Stimulated activated CD4-positive, alpha-beta T cell treated with anti-CD3 and anti-CD28 coated beads, Interleukin-15, amount 100 ng/mL, for 48 hours (primary cell): ENCODE results near the gene OR2A7.
"Not testable (repeated sequence)": the region's sequence is repeated elsewhere in the genome, so short reads cannot be mapped to it uniquely, and the experiment has no call there.

Experiments used
- DNase-seq, 2 donors: peaks; one replicate each; pipeline ENCODE4 v3.0.0-alpha.2; 2020; ENCODE audit warnings: low read depth in 2 of 2

OR2A7 gene

GRCh38 chr7:144255471-144255897 lies 9.1 kb downstream of the OR2A7 start:
- no peak for DNase-seq

- DNase-seq: not testable (repeated sequence)
These were observed 12.3 kb downstream of the OR2A7 start for GRCh38 chr7:144252307-144252706.

DNA sequence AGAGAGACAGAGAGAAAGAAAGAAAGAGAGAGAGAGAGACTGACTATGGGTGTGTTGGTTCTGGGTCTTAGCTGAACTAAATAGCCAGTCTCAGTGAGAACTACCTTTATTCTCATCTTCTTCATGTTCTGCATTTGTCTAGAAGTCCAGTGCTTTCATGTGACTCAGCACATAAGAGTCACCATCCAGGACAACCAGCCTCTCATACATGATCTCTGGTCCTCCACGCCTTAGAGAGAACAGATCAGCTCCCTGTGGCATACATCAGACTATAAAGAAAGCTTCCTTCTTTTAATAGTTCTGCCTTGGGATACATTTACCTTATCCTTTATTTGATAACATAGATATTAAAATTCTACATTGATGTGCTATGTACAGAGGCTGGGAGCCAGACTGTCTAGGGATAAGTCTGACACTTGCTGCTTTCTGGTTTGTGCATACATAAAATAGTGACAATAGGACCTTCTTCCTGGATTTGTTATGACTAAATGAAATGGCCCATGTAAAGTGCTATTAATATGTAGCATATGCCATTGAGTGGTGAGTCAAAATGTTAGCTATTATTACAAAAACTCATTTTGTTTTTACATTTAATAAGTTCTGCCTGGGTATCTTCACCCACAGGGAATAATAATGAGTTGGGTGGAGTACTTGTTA lies 16.8 kb downstream of the OR2A7 start:
- not testable (repeated sequence) for DNase-seq

GRCh38 chr7:144246967-144247366 lies 17.6 kb downstream of the OR2A7 start:
- not testable (repeated sequence) for DNase-seq

GRCh38 chr7:144245372-144245771 lies 19.2 kb downstream of the OR2A7 start:
- DNase-seq: not testable (repeated sequence)

GRCh38 chr7:144239365-144239764 lies 25.2 kb downstream of the OR2A7 start, which contains the start of gene OR2A42:
TSS of gene OR2A42 (minus strand) at chr7:144239605. CDS start at chr7:144232843, 6,762 bp downstream.
- not testable (repeated sequence) for DNase-seq

- DNase-seq: not testable (repeated sequence)
These were observed 26.0 kb downstream of the OR2A7 start for GRCh38 chr7:144238530-144239082.

DNA sequence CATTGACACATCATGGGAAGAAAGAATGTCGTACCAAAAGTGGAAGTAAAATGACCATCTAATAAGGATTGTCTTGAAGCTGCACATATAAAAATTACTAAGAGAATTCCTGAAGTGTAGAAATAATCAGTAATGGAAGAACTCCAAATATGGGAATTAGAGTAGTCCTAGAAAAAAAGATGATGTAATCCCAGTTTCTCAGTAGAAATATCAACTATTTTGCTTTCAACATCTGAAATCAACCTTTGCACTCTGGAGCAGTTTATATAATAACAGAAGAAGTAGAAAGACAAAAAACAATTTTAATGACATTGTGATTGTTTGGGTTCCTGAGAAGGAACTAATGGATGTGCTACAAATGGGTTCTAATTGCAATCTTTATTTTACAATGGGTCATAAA lies 31.6 kb downstream of the OR2A7 start:
- not testable (repeated sequence) for DNase-seq

DNA sequence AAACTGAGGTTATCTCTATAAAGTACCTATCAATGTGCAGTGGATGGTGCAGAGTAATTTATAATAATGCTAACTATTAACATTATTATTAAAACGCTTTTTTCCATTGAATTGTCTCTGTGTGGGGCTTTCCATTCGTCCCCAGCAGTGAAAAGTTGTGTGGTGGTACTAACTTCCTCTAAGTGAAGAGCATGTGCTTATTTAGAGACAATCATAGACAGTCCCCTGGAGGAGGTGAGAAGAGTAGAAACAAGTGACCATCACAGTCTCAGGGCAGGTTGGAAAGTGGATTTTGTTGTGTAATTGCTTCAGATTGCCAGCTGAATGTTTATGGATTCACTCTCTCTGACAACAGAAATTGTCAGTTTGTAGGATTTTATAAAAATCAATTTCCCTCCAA lies 33.6 kb downstream of the OR2A7 start:
- not testable (repeated sequence) for DNase-seq

DNA sequence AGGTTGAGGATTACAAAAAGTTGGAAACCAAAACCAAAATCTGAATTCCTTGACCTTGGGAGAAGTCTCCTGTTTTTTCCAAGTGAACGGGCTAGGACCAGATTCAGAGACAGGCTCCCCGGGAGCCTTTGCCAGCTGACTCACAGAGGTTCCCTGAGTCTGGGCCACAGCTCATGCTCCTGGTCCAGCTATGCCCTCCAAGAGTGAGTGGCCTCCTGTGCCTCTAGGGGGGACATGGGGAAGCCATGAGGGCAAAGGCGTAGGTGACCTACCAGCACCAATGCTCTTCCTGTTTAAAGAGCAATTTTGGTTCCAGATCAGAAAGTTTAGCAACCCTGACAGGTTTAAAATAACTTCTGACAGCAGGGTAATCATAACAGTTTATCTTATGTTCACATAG lies 35.8 kb downstream of the OR2A7 start:
- not testable (repeated sequence) for DNase-seq

GRCh38 chr7:144226866-144227265 lies 37.7 kb downstream of the OR2A7 start:
- DNase-seq: not testable (repeated sequence)

DNA sequence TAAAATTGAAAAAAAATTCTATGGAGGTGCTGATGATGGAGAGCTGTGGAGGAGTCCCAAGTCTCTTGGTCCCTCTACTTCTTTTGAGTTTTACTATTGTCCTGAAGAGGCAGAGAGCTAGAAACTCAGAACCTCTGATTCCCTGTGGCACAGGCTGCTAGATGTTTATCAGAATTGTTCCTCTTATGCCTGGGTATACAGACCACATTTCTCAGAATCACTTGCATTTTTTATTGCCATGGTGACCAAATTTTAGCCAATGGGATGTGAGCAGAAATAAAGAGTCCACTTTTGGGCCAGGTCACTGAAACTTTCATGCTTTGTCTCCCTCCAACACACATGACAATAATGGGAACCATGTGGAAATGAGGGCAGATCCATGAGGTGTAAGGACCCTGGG lies 40.9 kb downstream of the OR2A7 start:
- not testable (repeated sequence) for DNase-seq

DNA sequence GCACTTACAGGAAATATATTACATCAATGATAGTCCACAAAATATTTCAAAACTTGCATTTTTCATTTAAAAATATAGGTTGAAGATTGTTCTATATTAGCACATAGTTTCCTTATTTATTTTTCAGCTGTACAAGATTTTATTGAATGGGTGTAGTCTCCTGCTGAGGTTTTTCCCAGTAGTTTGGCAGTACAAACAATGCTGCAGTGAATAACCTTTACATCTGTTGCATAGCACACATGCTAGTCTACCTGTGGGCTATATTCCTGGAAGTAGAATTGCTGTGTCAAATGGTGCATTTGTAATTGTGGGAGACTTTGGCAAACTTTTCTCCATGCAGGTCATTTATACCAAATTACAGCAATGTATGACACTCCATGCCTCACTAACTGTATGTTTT lies 44.1 kb downstream of the OR2A7 start:
- not testable (repeated sequence) for DNase-seq

GRCh38 chr7:144219149-144219548 lies 45.4 kb downstream of the OR2A7 start:
- DNase-seq: not testable (repeated sequence)

GRCh38 chr7:144218581-144218980 lies 46.0 kb downstream of the OR2A7 start:
- DNase-seq: not testable (repeated sequence)

GRCh38 chr7:144217200-144217599 lies 47.4 kb downstream of the OR2A7 start:
- DNase-seq: not testable (repeated sequence)
